HepG2 (cell line): ENCODE data around the gene ECHDC1. TPM values are rescaled to one million over a fixed set of nuclear protein-coding genes. Genes with fewer than 3 reads are reported as not detected.

Experiments
- CENPT ChIP-seq: sonication (generic); formaldehyde crosslinking; IDR thresholded peaks from 2 replicates; pipeline ENCODE4 v1.8.0; 2022; ENCODE audit warnings: low read depth, mild to moderate bottlenecking, moderate library complexity, missing genetic modification reagents
- MEIS2 ChIP-seq: sonication (generic); formaldehyde crosslinking; IDR thresholded peaks from 2 replicates; pipeline ENCODE4 v1.9.0; 2021; ENCODE audit warnings: mild to moderate bottlenecking, missing genetic modification reagents
- NR2F2 ChIP-seq: IDR thresholded peaks from 2 replicates; pipeline ENCODE4 v1.6.1; 2012; ENCODE audit warnings: low read depth, inconsistent platforms, borderline replicate concordance
- SIN3B ChIP-seq: fragments of 150-350 bp; IDR thresholded peaks from 2 replicates; pipeline ENCODE4 v1.6.1; 2014; ENCODE audit warnings: low read length
- SRSF1 ChIP-seq: fragments of 200-400 bp; formaldehyde crosslinking; optimal IDR thresholded peaks from 2 replicates; pipeline ENCODE3; 2017; ENCODE audit warnings: mild to moderate bottlenecking, low read depth, low read length, moderate library complexity
- ZNF570 ChIP-seq: sonication (generic); formaldehyde crosslinking; IDR thresholded peaks from 2 replicates; pipeline ENCODE4 v1.4.0; 2020; ENCODE audit warnings: mild to moderate bottlenecking, missing genetic modification reagents, borderline replicate concordance
- ZNF605 ChIP-seq: sonication (generic); formaldehyde crosslinking; IDR thresholded peaks from 2 replicates; pipeline ENCODE4 v1.8.0; 2022; ENCODE audit warnings: mild to moderate bottlenecking, missing genetic modification reagents
- polyA plus RNA-seq, 8 experiments: library from polyadenylated mRNA; depleted of rRNA in 3 of 8; stranded (reverse) in 7 of 8; unstranded in 1 of 8; fragments of >200 nt; fragmentation: Illumina TruSeq in 4 of 8; extraction: Trizol in 4 of 8; gene quantifications; 2 replicates each; pipeline versions ENCODE4 v1.2.1 to v1.2.3, GENCODE V29; 2011 to 2016; ENCODE audit warnings: low read depth in 4 of 8, missing spikeins in 1 of 8, mixed read lengths in 1 of 8; ENCODE audit not compliant: insufficient read depth in 1 of 8
- total RNA-seq, 5 experiments: library from RNA; depleted of rRNA; stranded (reverse); fragments of >200 nt; fragmentation: Illumina TruSeq; extraction: Trizol; gene quantifications; 2 replicates each; pipeline ENCODE4 v1.2.3, GENCODE V29; 2016; ENCODE audit warnings: low read depth in 1 of 5
- TF ChIP-seq, protein P1 (sequence below): sonication (generic); formaldehyde crosslinking; IDR thresholded peaks from 2 replicates; pipeline ENCODE4 v1.4.0; 2020; ENCODE audit warnings: missing genetic modification reagents
- TF ChIP-seq, protein P2 (sequence below): sonication (generic); formaldehyde crosslinking; IDR thresholded peaks from 2 replicates; pipeline ENCODE4 v1.8.0; 2022; ENCODE audit warnings: mild to moderate bottlenecking, missing genetic modification reagents, moderate library complexity
- TF ChIP-seq, protein P3 (sequence below): sonication (generic); formaldehyde crosslinking; IDR thresholded peaks from 2 replicates; pipeline ENCODE4 v1.8.0; 2022; ENCODE audit warnings: missing genetic modification reagents, mild to moderate bottlenecking, moderate library complexity, borderline replicate concordance
- TF ChIP-seq, protein P4 (sequence below): IDR thresholded peaks from 2 replicates; pipeline ENCODE4 v1.6.1; 2016; ENCODE audit warnings: low read depth, borderline replicate concordance
- TF ChIP-seq, protein P5 (sequence below): sonication (generic); formaldehyde crosslinking; IDR thresholded peaks from 2 replicates; pipeline ENCODE4 v1.9.0; 2022; ENCODE audit warnings: missing genetic modification reagents, mild to moderate bottlenecking, borderline replicate concordance
- TF ChIP-seq, protein P6 (sequence below): sonication (generic); formaldehyde crosslinking; IDR thresholded peaks from 2 replicates; pipeline ENCODE4 v1.5.0; 2020; ENCODE audit warnings: mild to moderate bottlenecking, missing genetic modification reagents
- TF ChIP-seq, protein P7 (sequence below): sonication (generic); formaldehyde crosslinking; IDR thresholded peaks from 2 replicates; pipeline ENCODE4; 2020; ENCODE audit warnings: missing genetic modification reagents, mild to moderate bottlenecking, borderline replicate concordance

Gene ECHDC1
- total and polyA plus RNA-seq, 2 of the 13 experiments (the other 11 are each of a cell fraction or from before 2014, with no cell fraction given) = 32.8 to 98.1 TPM

DNA sequence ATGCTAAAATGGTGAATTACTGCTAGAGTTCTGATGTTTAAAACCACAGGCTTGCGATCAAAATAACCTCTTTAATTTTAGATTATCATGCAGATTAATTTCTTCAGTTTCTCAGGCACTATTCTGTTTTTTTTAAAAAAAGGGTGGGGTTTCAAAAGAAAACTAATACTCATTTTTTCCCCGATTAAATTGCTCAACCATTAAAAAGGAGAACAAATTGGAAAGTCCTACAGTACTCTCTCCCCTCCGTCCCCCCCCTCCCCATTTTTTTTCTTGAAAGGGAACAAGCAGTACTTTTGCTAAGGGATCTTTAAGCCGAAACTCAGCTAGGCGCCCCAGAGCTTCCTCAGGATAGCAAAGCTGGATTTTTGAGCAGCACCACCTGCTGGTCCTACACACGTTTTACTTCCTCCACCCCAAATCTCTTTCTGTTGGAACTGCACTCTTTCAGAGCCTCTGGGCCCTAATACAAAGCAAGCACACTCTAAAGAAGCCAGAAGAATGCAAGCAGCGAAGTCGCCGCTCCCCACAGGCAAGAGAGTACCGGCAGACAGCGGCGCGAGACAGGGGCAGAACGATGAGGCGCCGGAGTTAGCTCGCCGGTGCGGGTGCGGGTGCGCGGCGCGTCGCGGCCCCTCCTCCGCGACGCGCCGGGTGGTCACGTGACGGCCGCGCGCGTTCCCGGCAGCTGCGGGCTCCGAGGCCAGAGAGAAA lies 77.1 kb downstream of the ECHDC1 start, which contains the start of gene RNF146 (continued):
- TF ChIP-seq, protein P1, sequence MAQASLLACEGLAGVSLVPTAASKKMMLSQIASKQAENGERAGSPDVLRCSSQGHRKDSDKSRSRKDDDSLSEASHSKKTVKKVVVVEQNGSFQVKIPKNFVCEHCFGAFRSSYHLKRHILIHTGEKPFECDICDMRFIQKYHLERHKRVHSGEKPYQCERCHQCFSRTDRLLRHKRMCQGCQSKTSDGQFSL = no peak
- TF ChIP-seq SRSF1 (no peak), CENPT (no peak), MEIS2 (CRISPR knock-in tag) (no peak), ZNF570 (CRISPR knock-in tag) (no peak), ZNF605 (CRISPR knock-in tag) (peak; percentile 66; the same call in 1 of the 2 replicates), NR2F2 (0 out of 2 replicates have a peak, but pooled peaks have one; percentile 36), SIN3B (no peak)
- TF ChIP-seq, protein P2, sequence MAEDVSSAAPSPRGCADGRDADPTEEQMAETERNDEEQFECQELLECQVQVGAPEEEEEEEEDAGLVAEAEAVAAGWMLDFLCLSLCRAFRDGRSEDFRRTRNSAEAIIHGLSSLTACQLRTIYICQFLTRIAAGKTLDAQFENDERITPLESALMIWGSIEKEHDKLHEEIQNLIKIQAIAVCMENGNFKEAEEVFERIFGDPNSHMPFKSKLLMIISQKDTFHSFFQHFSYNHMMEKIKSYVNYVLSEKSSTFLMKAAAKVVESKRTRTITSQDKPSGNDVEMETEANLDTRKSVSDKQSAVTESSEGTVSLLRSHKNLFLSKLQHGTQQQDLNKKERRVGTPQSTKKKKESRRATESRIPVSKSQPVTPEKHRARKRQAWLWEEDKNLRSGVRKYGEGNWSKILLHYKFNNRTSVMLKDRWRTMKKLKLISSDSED = no peak
- TF ChIP-seq, protein P3, sequence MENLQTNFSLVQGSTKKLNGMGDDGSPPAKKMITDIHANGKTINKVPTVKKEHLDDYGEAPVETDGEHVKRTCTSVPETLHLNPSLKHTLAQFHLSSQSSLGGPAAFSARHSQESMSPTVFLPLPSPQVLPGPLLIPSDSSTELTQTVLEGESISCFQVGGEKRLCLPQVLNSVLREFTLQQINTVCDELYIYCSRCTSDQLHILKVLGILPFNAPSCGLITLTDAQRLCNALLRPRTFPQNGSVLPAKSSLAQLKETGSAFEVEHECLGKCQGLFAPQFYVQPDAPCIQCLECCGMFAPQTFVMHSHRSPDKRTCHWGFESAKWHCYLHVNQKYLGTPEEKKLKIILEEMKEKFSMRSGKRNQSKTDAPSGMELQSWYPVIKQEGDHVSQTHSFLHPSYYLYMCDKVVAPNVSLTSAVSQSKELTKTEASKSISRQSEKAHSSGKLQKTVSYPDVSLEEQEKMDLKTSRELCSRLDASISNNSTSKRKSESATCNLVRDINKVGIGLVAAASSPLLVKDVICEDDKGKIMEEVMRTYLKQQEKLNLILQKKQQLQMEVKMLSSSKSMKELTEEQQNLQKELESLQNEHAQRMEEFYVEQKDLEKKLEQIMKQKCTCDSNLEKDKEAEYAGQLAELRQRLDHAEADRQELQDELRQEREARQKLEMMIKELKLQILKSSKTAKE (CRISPR knock-in tag) = no peak
- TF ChIP-seq, protein P4, sequence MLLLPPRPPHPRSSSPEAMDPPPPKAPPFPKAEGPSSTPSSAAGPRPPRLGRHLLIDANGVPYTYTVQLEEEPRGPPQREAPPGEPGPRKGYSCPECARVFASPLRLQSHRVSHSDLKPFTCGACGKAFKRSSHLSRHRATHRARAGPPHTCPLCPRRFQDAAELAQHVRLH (CRISPR knock-in tag) = no peak; the same call in 1 of the 2 replicates
- TF ChIP-seq, protein P5, sequence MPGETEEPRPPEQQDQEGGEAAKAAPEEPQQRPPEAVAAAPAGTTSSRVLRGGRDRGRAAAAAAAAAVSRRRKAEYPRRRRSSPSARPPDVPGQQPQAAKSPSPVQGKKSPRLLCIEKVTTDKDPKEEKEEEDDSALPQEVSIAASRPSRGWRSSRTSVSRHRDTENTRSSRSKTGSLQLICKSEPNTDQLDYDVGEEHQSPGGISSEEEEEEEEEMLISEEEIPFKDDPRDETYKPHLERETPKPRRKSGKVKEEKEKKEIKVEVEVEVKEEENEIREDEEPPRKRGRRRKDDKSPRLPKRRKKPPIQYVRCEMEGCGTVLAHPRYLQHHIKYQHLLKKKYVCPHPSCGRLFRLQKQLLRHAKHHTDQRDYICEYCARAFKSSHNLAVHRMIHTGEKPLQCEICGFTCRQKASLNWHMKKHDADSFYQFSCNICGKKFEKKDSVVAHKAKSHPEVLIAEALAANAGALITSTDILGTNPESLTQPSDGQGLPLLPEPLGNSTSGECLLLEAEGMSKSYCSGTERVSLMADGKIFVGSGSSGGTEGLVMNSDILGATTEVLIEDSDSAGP (CRISPR knock-in tag) = no peak; the same call in 1 of the 2 replicates
- TF ChIP-seq, protein P6, sequence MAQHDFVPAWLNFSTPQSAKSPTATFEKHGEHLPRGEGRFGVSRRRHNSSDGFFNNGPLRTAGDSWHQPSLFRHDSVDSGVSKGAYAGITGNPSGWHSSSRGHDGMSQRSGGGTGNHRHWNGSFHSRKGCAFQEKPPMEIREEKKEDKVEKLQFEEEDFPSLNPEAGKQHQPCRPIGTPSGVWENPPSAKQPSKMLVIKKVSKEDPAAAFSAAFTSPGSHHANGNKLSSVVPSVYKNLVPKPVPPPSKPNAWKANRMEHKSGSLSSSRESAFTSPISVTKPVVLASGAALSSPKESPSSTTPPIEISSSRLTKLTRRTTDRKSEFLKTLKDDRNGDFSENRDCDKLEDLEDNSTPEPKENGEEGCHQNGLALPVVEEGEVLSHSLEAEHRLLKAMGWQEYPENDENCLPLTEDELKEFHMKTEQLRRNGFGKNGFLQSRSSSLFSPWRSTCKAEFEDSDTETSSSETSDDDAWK (CRISPR knock-in tag) = no peak
- TF ChIP-seq, protein P7, sequence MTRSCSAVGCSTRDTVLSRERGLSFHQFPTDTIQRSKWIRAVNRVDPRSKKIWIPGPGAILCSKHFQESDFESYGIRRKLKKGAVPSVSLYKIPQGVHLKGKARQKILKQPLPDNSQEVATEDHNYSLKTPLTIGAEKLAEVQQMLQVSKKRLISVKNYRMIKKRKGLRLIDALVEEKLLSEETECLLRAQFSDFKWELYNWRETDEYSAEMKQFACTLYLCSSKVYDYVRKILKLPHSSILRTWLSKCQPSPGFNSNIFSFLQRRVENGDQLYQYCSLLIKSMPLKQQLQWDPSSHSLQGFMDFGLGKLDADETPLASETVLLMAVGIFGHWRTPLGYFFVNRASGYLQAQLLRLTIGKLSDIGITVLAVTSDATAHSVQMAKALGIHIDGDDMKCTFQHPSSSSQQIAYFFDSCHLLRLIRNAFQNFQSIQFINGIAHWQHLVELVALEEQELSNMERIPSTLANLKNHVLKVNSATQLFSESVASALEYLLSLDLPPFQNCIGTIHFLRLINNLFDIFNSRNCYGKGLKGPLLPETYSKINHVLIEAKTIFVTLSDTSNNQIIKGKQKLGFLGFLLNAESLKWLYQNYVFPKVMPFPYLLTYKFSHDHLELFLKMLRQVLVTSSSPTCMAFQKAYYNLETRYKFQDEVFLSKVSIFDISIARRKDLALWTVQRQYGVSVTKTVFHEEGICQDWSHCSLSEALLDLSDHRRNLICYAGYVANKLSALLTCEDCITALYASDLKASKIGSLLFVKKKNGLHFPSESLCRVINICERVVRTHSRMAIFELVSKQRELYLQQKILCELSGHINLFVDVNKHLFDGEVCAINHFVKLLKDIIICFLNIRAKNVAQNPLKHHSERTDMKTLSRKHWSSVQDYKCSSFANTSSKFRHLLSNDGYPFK = no peak
